ENCODE results near the gene RPL29. TPM values are rescaled to one million over a fixed set of nuclear protein-coding genes. Genes with fewer than 3 reads are reported as not detected.

Gene RPL29
- total and polyA plus RNA-seq, 2 of the 8 experiments (the other 6 are each of a cell fraction or from before 2014, with no cell fraction given): 1,467 to 2,660 TPM

DNA sequence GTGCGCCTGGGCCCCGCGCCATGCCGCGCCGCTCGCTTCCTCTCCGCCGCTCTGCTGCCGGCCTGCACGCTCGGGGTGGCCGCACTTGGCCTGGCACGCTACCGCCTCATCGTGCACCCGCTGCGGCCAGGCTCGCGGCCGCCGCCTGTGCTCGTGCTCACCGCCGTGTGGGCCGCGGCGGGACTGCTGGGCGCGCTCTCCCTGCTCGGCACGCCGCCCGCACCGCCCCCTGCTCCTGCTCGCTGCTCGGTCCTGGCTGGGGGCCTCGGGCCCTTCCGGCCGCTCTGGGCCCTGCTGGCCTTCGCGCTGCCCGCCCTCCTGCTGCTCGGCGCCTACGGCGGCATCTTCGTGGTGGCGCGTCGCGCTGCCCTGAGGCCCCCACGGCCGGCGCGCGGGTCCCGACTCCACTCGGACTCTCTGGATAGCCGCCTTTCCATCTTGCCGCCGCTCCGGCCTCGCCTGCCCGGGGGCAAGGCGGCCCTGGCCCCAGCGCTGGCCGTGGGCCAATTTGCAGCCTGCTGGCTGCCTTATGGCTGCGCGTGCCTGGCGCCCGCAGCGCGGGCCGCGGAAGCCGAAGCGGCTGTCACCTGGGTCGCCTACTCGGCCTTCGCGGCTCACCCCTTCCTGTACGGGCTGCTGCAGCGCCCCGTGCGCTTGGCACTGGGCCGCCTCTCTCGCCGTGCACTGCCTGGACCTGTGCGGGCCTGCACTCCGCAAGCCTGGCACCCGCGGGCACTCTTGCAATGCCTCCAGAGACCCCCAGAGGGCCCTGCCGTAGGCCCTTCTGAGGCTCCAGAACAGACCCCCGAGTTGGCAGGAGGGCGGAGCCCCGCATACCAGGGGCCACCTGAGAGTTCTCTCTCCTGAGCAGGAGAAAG lies 39.6 kb downstream of the RPL29 start (continued):
- TF ChIP-seq HDAC6 (IDR thresholded peaks at IDR 0.05; ENCODE audit: low read depth, low read length) (no peak), RNF2 (IDR thresholded peaks at IDR 0.05; ENCODE audit: borderline replicate concordance, low read depth, low read length, missing control alignments, poor library complexity, severe bottlenecking) (peak; percentile 45), SIRT6 (IDR thresholded peaks at IDR 0.05; ENCODE audit: low read length) (no peak), RBBP5 (IDR thresholded peaks at IDR 0.05; ENCODE audit: borderline replicate concordance, low read depth, low read length) (no peak; the same call in 1 of the 2 replicates), CTBP2 (IDR thresholded peaks at IDR 0.05; ENCODE audit: borderline replicate concordance, insufficient read depth, insufficient read length, low read length) (peak; percentile 61), SUZ12 (IDR thresholded peaks at IDR 0.05; ENCODE audit: low read length) (peak; percentile 40; the same call in 1 of the 2 replicates), CHD2 (IDR thresholded peaks at IDR 0.05; ENCODE audit: low read length) (no peak), FOSL1 (IDR thresholded peaks at IDR 0.05; ENCODE audit: insufficient read depth, low read depth, low read length) (no peak), JUND (IDR thresholded peaks at IDR 0.05; ENCODE audit: low read length) (no peak), CEBPB (IDR thresholded peaks at IDR 0.05; ENCODE audit: low read depth, low read length) (no peak), TEAD4 (IDR thresholded peaks at IDR 0.05; ENCODE audit: low read depth, low read length) (peak; percentile 76), TBP (IDR thresholded peaks at IDR 0.05; ENCODE audit: low read depth, low read length) (no peak), ZNF274 (IDR thresholded peaks at IDR 0.05; ENCODE audit: borderline replicate concordance, extremely low read depth, low read length) (no peak), E2F6 (IDR thresholded peaks at IDR 0.05) (peak; percentile 67), EGR1 (IDR thresholded peaks at IDR 0.05; ENCODE audit: borderline replicate concordance, low read depth, low read length) (no peak), TAF7 (optimal IDR thresholded peaks at IDR 0.05; ENCODE audit: borderline replicate concordance, low read depth, low read length) (peak; percentile 18), NRF1 (IDR thresholded peaks at IDR 0.05; ENCODE audit: low read depth, low read length) (no peak), KDM5A (IDR thresholded peaks at IDR 0.05; ENCODE audit: low read length) (no peak), GTF2F1 (IDR thresholded peaks at IDR 0.05; ENCODE audit: borderline replicate concordance, low read depth, low read length) (no peak), POLR2AphosphoS5 (IDR thresholded peaks at IDR 0.05; ENCODE audit: low read depth, low read length) (0 out of 2 replicates have a peak, but pooled peaks have one; percentile 30), SP2 (IDR thresholded peaks at IDR 0.05; ENCODE audit: low read length) (no peak)
- TF ChIP-seq, protein P1, sequence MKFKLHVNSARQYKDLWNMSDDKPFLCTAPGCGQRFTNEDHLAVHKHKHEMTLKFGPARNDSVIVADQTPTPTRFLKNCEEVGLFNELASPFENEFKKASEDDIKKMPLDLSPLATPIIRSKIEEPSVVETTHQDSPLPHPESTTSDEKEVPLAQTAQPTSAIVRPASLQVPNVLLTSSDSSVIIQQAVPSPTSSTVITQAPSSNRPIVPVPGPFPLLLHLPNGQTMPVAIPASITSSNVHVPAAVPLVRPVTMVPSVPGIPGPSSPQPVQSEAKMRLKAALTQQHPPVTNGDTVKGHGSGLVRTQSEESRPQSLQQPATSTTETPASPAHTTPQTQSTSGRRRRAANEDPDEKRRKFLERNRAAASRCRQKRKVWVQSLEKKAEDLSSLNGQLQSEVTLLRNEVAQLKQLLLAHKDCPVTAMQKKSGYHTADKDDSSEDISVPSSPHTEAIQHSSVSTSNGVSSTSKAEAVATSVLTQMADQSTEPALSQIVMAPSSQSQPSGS (IDR thresholded peaks at IDR 0.05; ENCODE audit: low read length): no peak
